ENCODE measurements around the gene CTSW. TPM values are rescaled to one million over a fixed set of nuclear protein-coding genes. Genes with fewer than 3 reads are reported as not detected.

CTSW gene
- total RNA-seq, 2 experiments from 2014 or later: 20.6 to 21.6 TPM

GRCh38 chr11:65896034-65896999 lies 16.7 kb downstream of the CTSW start:
- peak overlapping the region; percentile 45 for H3K4me3 Mint-ChIP-seq
- H3K27ac Mint-ChIP-seq: peak overlapping the region; percentile 17
- peaks cover 5% of the 10 kb centered on the region for H3K27me3 Mint-ChIP-seq
- Histone ChIP-seq H3K4me3 (ENCODE audit: low read length) (no peak overlapping the region), H3K4me1 (ENCODE audit: insufficient read depth, low read length) (peaks cover 62% of the 10 kb centered on the region), H3K9me3 (ENCODE audit: control insufficient read depth in 1 of 2, insufficient read depth in 1 of 2, low read length in 2 of 2) (peaks cover 0 to 7% of the 10 kb centered on the region in 2 experiments), H3K36me3 (ENCODE audit: insufficient read depth, low read length) (no peaks in the 10 kb centered on the region), H3K27me3 (ENCODE audit: control insufficient read depth in 1 of 2, insufficient read depth in 2 of 2, low read length in 2 of 2) (peaks cover 9 to 12% of the 10 kb centered on the region in 2 experiments), H3K27ac (ENCODE audit: low read depth in 1 of 2, low read length in 2 of 2) (no peak overlapping the region)
- ChIA-PET POLR2A (no interaction called here), CTCF (interaction anchor here (3.9 kb wide), 1 partner anchor 12 kb away, joined by 17 read pairs; no protein-coding TSS in a partner anchor)
- no peaks in the 10 kb centered on the region for H3K9me3 Mint-ChIP-seq
- intact Hi-C loops (cut with DNase I, micrococcal nuclease): no loop called here
- DNase-seq: peak in 1 of 14 experiments; percentile 14
- no peaks in the 10 kb centered on the region for H3K36me3 Mint-ChIP-seq (ENCODE audit: low read depth)
- TF ChIP-seq CTCF (IDR thresholded peaks at IDR 0.05): no peak
- no peak for ATAC-seq (ENCODE audit: poor library complexity)
- H3K4me1 Mint-ChIP-seq (ENCODE audit: low read depth): peaks cover 33% of the 10 kb centered on the region

GRCh38 chr11:65897020-65897471 lies 17.4 kb downstream of the CTSW start:
- peak overlapping the region; percentile 34 for H3K4me3 Mint-ChIP-seq

More at GRCh38 chr11:65897020-65897471, 17.4 kb downstream of the CTSW start:
- intact Hi-C loops (cut with DNase I, micrococcal nuclease): no loop called here
- Histone ChIP-seq H3K36me3 (ENCODE audit: insufficient read depth, low read length) (no peaks in the 10 kb centered on the region), H3K4me1 (ENCODE audit: insufficient read depth, low read length) (peaks cover 55% of the 10 kb centered on the region), H3K4me3 (ENCODE audit: low read length) (no peak overlapping the region), H3K27me3 (ENCODE audit: control insufficient read depth in 1 of 2, insufficient read depth in 2 of 2, low read length in 2 of 2) (peaks cover 9 to 12% of the 10 kb centered on the region in 2 experiments), H3K27ac (ENCODE audit: low read depth in 1 of 2, low read length in 2 of 2) (no peak overlapping the region), H3K9me3 (ENCODE audit: control insufficient read depth in 1 of 2, insufficient read depth in 1 of 2, low read length in 2 of 2) (peaks cover 0 to 7% of the 10 kb centered on the region in 2 experiments)
- CTCF ChIA-PET: interaction anchor here (2.4 to 3.9 kb wide), 2 partner anchors 8 to 12 kb away, joined by 17 to 37 read pairs; partner anchors contain the start of genes CCDC85B and FIBP
- no peaks in the 10 kb centered on the region for H3K9me3 Mint-ChIP-seq
- peaks cover 8% of the 10 kb centered on the region for H3K27me3 Mint-ChIP-seq
- ATAC-seq (ENCODE audit: poor library complexity) (no peak), DNase-seq (no peak)
- H3K36me3 Mint-ChIP-seq (ENCODE audit: low read depth): no peaks in the 10 kb centered on the region
- POLR2A ChIA-PET: no interaction called here
- H3K4me1 Mint-ChIP-seq (ENCODE audit: low read depth): peaks cover 29% of the 10 kb centered on the region
- TF ChIP-seq CTCF (IDR thresholded peaks at IDR 0.05): no peak
- H3K27ac Mint-ChIP-seq: no peak overlapping the region

Measured in CD4-positive, alpha-beta T cell (primary cell).